Measurements from ENCODE around the gene CYSRT1.

The CYSRT1 gene

DNA sequence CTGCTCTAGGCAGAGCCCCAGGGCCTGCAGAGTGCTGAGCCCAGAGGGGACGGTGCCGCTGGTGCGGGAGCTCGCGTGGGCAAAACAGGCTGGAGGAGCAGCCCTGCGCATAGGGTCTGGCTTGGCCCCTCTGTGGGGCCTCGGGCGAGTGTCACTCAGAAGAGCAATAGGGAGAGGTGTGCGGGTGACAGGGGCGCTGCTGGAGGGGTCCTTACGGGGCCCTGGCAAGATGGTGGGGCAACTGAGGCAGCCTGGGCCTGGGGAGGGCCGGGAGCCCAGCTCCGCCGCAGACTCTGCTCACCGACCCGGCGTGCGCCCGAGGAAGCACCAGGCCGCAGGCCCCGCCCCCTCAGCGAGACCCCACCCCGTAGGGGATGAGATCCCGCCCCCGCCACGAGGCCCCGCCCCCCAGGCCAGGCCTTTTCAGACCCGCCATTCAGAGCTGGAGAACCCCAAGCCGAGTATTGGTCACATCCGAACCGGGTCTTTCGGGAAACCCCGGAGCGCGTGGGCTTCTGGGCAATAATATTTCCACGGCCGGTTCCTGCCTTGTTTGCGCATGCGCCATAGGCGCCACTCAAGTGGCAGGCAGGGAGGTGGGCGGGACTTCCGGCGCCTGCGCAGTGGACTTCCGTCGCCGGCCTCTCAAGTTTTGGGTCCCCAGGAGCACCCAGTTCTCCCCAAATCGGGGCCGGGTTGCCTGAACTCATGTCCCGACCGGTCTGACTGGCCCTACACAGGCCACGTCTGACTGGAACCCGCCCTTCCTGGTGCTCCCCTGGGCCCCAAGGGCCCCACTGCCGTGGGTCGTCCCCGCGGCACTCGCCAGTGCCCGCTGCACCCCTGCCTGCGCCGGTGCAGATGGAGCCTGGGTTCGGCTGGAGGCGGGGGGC lies 1.6 kb upstream of the CYSRT1 start (continued):
- TF ChIP-seq, protein P1, sequence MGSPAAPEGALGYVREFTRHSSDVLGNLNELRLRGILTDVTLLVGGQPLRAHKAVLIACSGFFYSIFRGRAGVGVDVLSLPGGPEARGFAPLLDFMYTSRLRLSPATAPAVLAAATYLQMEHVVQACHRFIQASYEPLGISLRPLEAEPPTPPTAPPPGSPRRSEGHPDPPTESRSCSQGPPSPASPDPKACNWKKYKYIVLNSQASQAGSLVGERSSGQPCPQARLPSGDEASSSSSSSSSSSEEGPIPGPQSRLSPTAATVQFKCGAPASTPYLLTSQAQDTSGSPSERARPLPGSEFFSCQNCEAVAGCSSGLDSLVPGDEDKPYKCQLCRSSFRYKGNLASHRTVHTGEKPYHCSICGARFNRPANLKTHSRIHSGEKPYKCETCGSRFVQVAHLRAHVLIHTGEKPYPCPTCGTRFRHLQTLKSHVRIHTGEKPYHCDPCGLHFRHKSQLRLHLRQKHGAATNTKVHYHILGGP (tag by site-specific recombination; IDR thresholded peaks at IDR 0.05) = no peak
- peak; percentile 90 for TF ChIP-seq SP2 (tag by site-specific recombination; IDR thresholded peaks at IDR 0.05)
- TF ChIP-seq ZNF629 (tag by site-specific recombination; IDR thresholded peaks at IDR 0.05) = 0 out of 2 replicates have a peak, but pooled peaks have one; percentile 37
- TF ChIP-seq, protein P2, sequence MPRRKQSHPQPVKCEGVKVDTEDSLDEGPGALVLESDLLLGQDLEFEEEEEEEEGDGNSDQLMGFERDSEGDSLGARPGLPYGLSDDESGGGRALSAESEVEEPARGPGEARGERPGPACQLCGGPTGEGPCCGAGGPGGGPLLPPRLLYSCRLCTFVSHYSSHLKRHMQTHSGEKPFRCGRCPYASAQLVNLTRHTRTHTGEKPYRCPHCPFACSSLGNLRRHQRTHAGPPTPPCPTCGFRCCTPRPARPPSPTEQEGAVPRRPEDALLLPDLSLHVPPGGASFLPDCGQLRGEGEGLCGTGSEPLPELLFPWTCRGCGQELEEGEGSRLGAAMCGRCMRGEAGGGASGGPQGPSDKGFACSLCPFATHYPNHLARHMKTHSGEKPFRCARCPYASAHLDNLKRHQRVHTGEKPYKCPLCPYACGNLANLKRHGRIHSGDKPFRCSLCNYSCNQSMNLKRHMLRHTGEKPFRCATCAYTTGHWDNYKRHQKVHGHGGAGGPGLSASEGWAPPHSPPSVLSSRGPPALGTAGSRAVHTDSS (tag by site-specific recombination; IDR thresholded peaks at IDR 0.05) = no peak
- TF ChIP-seq ZNF211 (tag by site-specific recombination; IDR thresholded peaks at IDR 0.05; ENCODE audit: low read depth) = no peak
- TF ChIP-seq ZBTB1 (tag by site-specific recombination; IDR thresholded peaks at IDR 0.05) = no peak
- TF ChIP-seq ZNF747 (tag by site-specific recombination; IDR thresholded peaks at IDR 0.05) = no peak

DNA sequence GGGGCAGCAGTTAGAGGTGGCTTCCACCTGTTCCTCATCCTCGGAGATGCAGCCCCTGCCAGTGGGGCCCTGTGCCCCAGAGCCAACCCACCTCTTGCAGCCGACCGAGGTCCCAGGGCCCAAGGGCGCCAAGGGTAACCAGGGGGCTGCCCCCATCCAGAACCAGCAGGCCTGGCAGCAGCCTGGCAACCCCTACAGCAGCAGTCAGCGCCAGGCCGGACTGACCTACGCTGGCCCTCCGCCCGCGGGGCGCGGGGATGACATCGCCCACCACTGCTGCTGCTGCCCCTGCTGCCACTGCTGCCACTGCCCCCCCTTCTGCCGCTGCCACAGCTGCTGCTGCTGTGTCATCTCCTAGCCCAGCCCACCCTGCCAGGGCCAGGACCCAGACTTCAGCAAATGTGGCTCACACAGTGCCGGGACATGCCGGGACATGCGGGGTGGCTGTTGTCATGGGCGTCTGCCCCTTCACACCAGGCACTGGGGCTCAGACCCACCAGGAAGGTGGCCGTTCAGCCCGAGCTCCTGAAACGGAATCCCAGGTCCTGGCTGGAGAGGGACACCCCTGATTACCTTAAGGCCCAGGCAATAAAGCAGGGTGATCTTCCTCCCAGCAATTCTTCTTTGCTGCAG lies 841 bp downstream of the CYSRT1 start:
- ChIA-PET POLR2A (interaction anchor here (2.1 to 17.2 kb wide), 4 partner anchors 15 to 96 kb away, joined by 11 to 304 read pairs (median 122); partner anchors contain the start of genes ANAPC2, NDOR1, SSNA1 and TMEM203), CTCF (interaction anchor here (0.7 to 6.7 kb wide), 13 partner anchors 9 to 438 kb away, joined by 3 to 69 read pairs (median 9); partner anchors contain the start of genes ABCA2, MAN1B1, NPDC1 and SAPCD2)

More for the DNA sequence above, 841 bp downstream of the CYSRT1 start:
- Histone ChIP-seq H3K27ac (ENCODE audit: extremely low read depth, low read depth, low read length) (no peak overlapping the region), H3K4me3 (ENCODE audit: low read depth, low read length) (no peak overlapping the region), H3K4me1 (ENCODE audit: control insufficient read depth, insufficient read depth, low read length) (peaks cover 4% of the 10 kb centered on the region), H3K9me3 (ENCODE audit: control insufficient read depth, insufficient read depth, low read depth, low read length) (no peaks in the 10 kb centered on the region), H3K36me3 (ENCODE audit: control insufficient read depth in 2 of 2, insufficient read depth in 1 of 2, low read length in 2 of 2) (no peaks in the 10 kb centered on the region)
- no peak for TF ChIP-seq GLI2 (tag by site-specific recombination; IDR thresholded peaks at IDR 0.05; ENCODE audit: borderline replicate concordance, low read depth)
- no peak for TF ChIP-seq ZNF274 (IDR thresholded peaks at IDR 0.05; ENCODE audit: low read length)
- no peak for TF ChIP-seq ZNF274 (tag by site-specific recombination; IDR thresholded peaks at IDR 0.05; ENCODE audit: borderline replicate concordance)
- TF ChIP-seq ZNF202 (tag by site-specific recombination; IDR thresholded peaks at IDR 0.05; ENCODE audit: borderline replicate concordance) = no peak
- TF ChIP-seq OSR2 (tag by site-specific recombination; IDR thresholded peaks at IDR 0.05) = peak; percentile 13; the same call in 1 of the 2 replicates
- peak; percentile 71 for TF ChIP-seq ZNF335 (tag by site-specific recombination; conservative IDR thresholded peaks at IDR 0.05)
- TF ChIP-seq, protein P3, sequence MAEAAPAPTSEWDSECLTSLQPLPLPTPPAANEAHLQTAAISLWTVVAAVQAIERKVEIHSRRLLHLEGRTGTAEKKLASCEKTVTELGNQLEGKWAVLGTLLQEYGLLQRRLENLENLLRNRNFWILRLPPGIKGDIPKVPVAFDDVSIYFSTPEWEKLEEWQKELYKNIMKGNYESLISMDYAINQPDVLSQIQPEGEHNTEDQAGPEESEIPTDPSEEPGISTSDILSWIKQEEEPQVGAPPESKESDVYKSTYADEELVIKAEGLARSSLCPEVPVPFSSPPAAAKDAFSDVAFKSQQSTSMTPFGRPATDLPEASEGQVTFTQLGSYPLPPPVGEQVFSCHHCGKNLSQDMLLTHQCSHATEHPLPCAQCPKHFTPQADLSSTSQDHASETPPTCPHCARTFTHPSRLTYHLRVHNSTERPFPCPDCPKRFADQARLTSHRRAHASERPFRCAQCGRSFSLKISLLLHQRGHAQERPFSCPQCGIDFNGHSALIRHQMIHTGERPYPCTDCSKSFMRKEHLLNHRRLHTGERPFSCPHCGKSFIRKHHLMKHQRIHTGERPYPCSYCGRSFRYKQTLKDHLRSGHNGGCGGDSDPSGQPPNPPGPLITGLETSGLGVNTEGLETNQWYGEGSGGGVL (tag by site-specific recombination; IDR thresholded peaks at IDR 0.05) = no peak
- TF ChIP-seq, protein P4, sequence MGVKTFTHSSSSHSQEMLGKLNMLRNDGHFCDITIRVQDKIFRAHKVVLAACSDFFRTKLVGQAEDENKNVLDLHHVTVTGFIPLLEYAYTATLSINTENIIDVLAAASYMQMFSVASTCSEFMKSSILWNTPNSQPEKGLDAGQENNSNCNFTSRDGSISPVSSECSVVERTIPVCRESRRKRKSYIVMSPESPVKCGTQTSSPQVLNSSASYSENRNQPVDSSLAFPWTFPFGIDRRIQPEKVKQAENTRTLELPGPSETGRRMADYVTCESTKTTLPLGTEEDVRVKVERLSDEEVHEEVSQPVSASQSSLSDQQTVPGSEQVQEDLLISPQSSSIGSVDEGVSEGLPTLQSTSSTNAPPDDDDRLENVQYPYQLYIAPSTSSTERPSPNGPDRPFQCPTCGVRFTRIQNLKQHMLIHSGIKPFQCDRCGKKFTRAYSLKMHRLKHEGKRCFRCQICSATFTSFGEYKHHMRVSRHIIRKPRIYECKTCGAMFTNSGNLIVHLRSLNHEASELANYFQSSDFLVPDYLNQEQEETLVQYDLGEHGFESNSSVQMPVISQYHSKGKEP (tag by site-specific recombination; IDR thresholded peaks at IDR 0.05) = no peak
- TF ChIP-seq, protein P5, sequence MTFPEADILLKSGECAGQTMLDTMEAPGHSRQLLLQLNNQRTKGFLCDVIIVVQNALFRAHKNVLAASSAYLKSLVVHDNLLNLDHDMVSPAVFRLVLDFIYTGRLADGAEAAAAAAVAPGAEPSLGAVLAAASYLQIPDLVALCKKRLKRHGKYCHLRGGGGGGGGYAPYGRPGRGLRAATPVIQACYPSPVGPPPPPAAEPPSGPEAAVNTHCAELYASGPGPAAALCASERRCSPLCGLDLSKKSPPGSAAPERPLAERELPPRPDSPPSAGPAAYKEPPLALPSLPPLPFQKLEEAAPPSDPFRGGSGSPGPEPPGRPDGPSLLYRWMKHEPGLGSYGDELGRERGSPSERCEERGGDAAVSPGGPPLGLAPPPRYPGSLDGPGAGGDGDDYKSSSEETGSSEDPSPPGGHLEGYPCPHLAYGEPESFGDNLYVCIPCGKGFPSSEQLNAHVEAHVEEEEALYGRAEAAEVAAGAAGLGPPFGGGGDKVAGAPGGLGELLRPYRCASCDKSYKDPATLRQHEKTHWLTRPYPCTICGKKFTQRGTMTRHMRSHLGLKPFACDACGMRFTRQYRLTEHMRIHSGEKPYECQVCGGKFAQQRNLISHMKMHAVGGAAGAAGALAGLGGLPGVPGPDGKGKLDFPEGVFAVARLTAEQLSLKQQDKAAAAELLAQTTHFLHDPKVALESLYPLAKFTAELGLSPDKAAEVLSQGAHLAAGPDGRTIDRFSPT (tag by site-specific recombination; IDR thresholded peaks at IDR 0.05) = peak; percentile 63
- peak; percentile 19; the same call in 1 of the 2 replicates for TF ChIP-seq GLIS2 (tag by site-specific recombination; IDR thresholded peaks at IDR 0.05)
- TF ChIP-seq, protein P6, sequence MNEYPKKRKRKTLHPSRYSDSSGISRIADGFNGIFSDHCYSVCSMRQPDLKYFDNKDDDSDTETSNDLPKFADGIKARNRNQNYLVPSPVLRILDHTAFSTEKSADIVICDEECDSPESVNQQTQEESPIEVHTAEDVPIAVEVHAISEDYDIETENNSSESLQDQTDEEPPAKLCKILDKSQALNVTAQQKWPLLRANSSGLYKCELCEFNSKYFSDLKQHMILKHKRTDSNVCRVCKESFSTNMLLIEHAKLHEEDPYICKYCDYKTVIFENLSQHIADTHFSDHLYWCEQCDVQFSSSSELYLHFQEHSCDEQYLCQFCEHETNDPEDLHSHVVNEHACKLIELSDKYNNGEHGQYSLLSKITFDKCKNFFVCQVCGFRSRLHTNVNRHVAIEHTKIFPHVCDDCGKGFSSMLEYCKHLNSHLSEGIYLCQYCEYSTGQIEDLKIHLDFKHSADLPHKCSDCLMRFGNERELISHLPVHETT (tag by site-specific recombination; IDR thresholded peaks at IDR 0.05) = no peak
- no peak for TF ChIP-seq GFI1B (tag by site-specific recombination; IDR thresholded peaks at IDR 0.05)
